GM23338 (cell line): Measurements from ENCODE around the gene PGC. TPM values are rescaled to one million over a fixed set of nuclear protein-coding genes. Genes with fewer than 3 reads are reported as not detected.

Source experiments
- ATAC-seq: fragments of 200-7000 bp; cut with Tn5 transposase; 3 replicates; pipeline ENCODE4 v1.9.1; 2020
- DNase-seq: peaks from one replicate; pipeline ENCODE4 v3.0.0-alpha.2; 2015; ENCODE audit warnings: low spot score
- H2AFZ ChIP-seq: fragments of 200-600 bp; sonication (generic); 2 replicates; pipeline ENCODE4 v1.8.0; 2016; ENCODE audit warnings: antibody characterized with exemption, mild to moderate bottlenecking, moderate library complexity
- H3F3A ChIP-seq: fragments of 200-600 bp; sonication (generic); replicated peaks from 2 replicates; pipeline ENCODE4 v1.8.0; 2017; ENCODE audit warnings: antibody characterized with exemption, mixed run types, low read depth
- H3K27ac ChIP-seq: fragments of 200-600 bp; sonication (generic); 2 replicates; pipeline ENCODE4 v1.6.1; 2016; ENCODE audit warnings: low read depth
- H3K27me3 ChIP-seq: fragments of 200-600 bp; sonication (generic); 2 replicates; pipeline ENCODE4 v1.8.0; 2016; ENCODE audit warnings: mild to moderate bottlenecking, mixed run types, moderate library complexity; ENCODE audit not compliant: insufficient read depth
- H3K36me3 ChIP-seq: fragments of 200-600 bp; sonication (generic); 2 replicates; pipeline ENCODE4 v1.8.0; 2016; ENCODE audit warnings: mild to moderate bottlenecking; ENCODE audit not compliant: insufficient read depth
- H3K4me1 ChIP-seq: fragments of 200-600 bp; sonication (generic); 2 replicates; pipeline ENCODE4 v1.8.0; 2016; ENCODE audit warnings: mild to moderate bottlenecking, moderate library complexity; ENCODE audit not compliant: insufficient read depth
- H3K4me2 ChIP-seq: fragments of 200-600 bp; sonication (generic); 2 replicates; pipeline ENCODE4 v1.7.1; 2017; ENCODE audit warnings: mixed run types
- H3K4me3 ChIP-seq: fragments of 200-600 bp; sonication (generic); 2 replicates; pipeline ENCODE4 v1.6.1; 2016; ENCODE audit warnings: mixed run types
- H3K79me2 ChIP-seq: fragments of 200-600 bp; sonication (generic); replicated peaks from 2 replicates; pipeline ENCODE4 v1.8.0; 2017; ENCODE audit warnings: mild to moderate bottlenecking; ENCODE audit not compliant: insufficient read depth
- H3K9me2 ChIP-seq: fragments of 200-600 bp; sonication (generic); 2 replicates; pipeline ENCODE4 v1.8.0; 2017; ENCODE audit not compliant: insufficient read depth
- H4K20me1 ChIP-seq: fragments of 200-600 bp; sonication (generic); replicated peaks from 2 replicates; pipeline ENCODE4 v1.8.0; 2017; ENCODE audit warnings: mild to moderate bottlenecking; ENCODE audit not compliant: insufficient read depth
- H3K27ac Mint-ChIP-seq: 2 replicates; pipeline ENCODE4 v1.8.0; 2020; ENCODE audit warnings: inconsistent platforms, mild to moderate bottlenecking, moderate library complexity, mixed read lengths
- H3K27me3 Mint-ChIP-seq: 3 replicates; pipeline ENCODE4 v1.8.0; 2022; ENCODE audit warnings: low read depth, mild to moderate bottlenecking, moderate library complexity, mixed read lengths, inconsistent platforms; ENCODE audit not compliant: insufficient read depth, poor library complexity
- H3K36me3 Mint-ChIP-seq: 3 replicates; pipeline ENCODE4 v1.8.0; 2021; ENCODE audit warnings: low read depth, mild to moderate bottlenecking, inconsistent platforms, moderate library complexity, mixed read lengths
- H3K4me1 Mint-ChIP-seq: 3 replicates; pipeline ENCODE4 v1.8.0; 2020; ENCODE audit warnings: mild to moderate bottlenecking, inconsistent platforms, mixed read lengths
- H3K4me3 Mint-ChIP-seq: 3 replicates; pipeline ENCODE4 v1.8.0; 2021; ENCODE audit warnings: moderate library complexity, mild to moderate bottlenecking, inconsistent platforms, mixed read lengths
- H3K9me3 Mint-ChIP-seq: 3 replicates; pipeline ENCODE4 v1.8.0; 2020; ENCODE audit warnings: moderate library complexity, mild to moderate bottlenecking, inconsistent platforms, mixed read lengths
- CREB1 ChIP-seq: fragments of 250-450 bp; sonication (Bioruptor Pico); IDR thresholded peaks from 2 replicates; pipeline ENCODE4 v1.5.0; 2020; ENCODE audit warnings: low read depth, mild to moderate bottlenecking, moderate library complexity
- CTCF ChIP-seq, 2 experiments: fragments of 200-600 bp in 1 of 2; sonication (generic) in 1 of 2; conservative IDR thresholded peaks; 2 replicates each; pipeline versions ENCODE4 v1.5.1 to v1.6.1; 2016 to 2017; ENCODE audit warnings: antibody characterized with exemption in 2 of 2, low read depth in 2 of 2, mild to moderate bottlenecking in 2 of 2, moderate library complexity in 1 of 2
- EZH2 ChIP-seq: fragments of 200-600 bp; sonication (generic); IDR thresholded peaks from one replicate; pipeline ENCODE4 v1.8.0; 2017; ENCODE audit warnings: antibody characterized with exemption, mild to moderate bottlenecking, low read depth; ENCODE audit not compliant: unreplicated experiment
- EZH2phosphoT487 ChIP-seq: fragments of 200-600 bp; sonication (generic); IDR thresholded peaks from one replicate; pipeline ENCODE4 v1.8.1; 2018; ENCODE audit warnings: antibody characterized with exemption; ENCODE audit not compliant: unreplicated experiment
- JUNB ChIP-seq: IDR thresholded peaks from one replicate; pipeline ENCODE4 v1.6.1; 2016; ENCODE audit warnings: antibody characterized with exemption; ENCODE audit not compliant: unreplicated experiment
- NANOG ChIP-seq: IDR thresholded peaks from 2 replicates; pipeline ENCODE4 v1.6.1; 2016; ENCODE audit warnings: antibody characterized with exemption, borderline replicate concordance
- POLR2AphosphoS5 ChIP-seq: IDR thresholded peaks from 2 replicates; pipeline ENCODE4 v1.6.1; 2016; ENCODE audit warnings: antibody characterized with exemption, low read depth
- REST ChIP-seq: IDR thresholded peaks from one replicate; pipeline ENCODE4 v1.6.1; 2018; ENCODE audit warnings: antibody characterized with exemption; ENCODE audit not compliant: unreplicated experiment
- STAT1 ChIP-seq: IDR thresholded peaks from one replicate; pipeline ENCODE4 v1.6.1; 2016; ENCODE audit warnings: antibody characterized with exemption; ENCODE audit not compliant: unreplicated experiment
- ZNF114 ChIP-seq: fragments of 250-450 bp; sonication (Bioruptor Pico); IDR thresholded peaks from 2 replicates; pipeline ENCODE4 v1.5.0; 2020; ENCODE audit warnings: mild to moderate bottlenecking, moderate library complexity
- ZNF331 ChIP-seq: fragments of 250-450 bp; sonication (Bioruptor Pico); IDR thresholded peaks from 2 replicates; pipeline ENCODE4 v1.5.0; 2020; ENCODE audit warnings: low read depth, mild to moderate bottlenecking, moderate library complexity
- ZNF462 ChIP-seq: fragments of 250-450 bp; sonication (Bioruptor Pico); IDR thresholded peaks from 2 replicates; pipeline ENCODE4 v1.5.0; 2020; ENCODE audit warnings: mild to moderate bottlenecking, moderate library complexity
- polyA plus RNA-seq: library from polyadenylated mRNA; unstranded; fragments of >200 nt; fragmentation: Nextera tagmentation; extraction: Ambion mirVana; gene quantifications from 2 replicates; pipeline ENCODE4 v1.2.1, GENCODE V29; 2016
- total RNA-seq: library from RNA; depleted of rRNA; stranded (reverse); fragments of >200 nt; shearing (Covaris generic); gene quantifications from 2 replicates; pipeline ENCODE4 v1.2.3, GENCODE V29; 2014
- TF ChIP-seq, protein P1 (sequence below): IDR thresholded peaks from 2 replicates; pipeline ENCODE4 v1.6.1; 2016; ENCODE audit warnings: antibody characterized with exemption

Gene PGC
- total and polyA plus RNA-seq, 2 experiments from 2014 or later: not detected

DNA sequence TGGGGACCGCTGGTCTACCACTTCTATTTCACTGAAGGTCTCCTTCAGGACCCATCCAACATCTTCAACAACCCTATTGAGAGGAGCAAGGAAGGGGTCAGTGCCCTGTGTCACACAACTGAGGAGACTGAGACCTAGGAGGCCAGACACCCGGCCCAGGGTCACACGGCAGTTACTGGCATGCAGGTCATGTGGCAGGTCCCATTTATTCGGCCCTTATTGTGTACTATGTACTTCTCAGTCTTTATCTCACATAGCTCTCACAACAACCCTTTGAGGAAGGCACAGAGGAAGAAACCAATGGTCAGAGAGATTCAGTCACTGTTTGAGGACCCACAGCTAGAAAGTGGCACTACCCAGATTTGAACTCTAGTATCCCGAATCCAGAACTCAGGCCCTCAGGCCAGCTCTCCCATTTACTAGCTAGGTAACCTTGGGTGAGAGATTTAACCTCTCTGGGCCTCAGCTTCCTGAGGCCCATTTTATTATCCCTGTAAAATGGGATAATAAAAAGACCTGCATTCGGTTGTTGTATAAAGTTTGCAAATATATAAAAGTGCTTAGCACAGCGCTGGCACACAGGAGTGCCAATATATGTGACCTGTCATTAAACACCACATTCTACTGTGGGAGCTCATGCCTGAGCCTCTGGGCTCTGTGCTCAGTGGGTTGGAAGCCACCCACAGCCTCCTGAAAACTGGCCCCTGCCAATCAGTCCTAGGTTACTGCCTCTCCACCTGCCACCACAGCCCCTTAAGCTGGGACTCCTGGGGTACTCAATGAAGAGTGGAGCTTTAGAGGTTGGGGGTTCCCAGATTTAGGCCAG, 27.5 kb downstream of the PGC start:
- H3K4me1 ChIP-seq: peaks cover 8% of the 10 kb centered on the region
- DNase-seq (no peak), ATAC-seq (no peak)
- no peak for TF ChIP-seq ZNF114
- TF ChIP-seq CTCF (conservative IDR thresholded peaks at IDR 0.05; ENCODE audit: low read depth in 2 of 2): no peak
- no peak for TF ChIP-seq ZNF462
- no peak for TF ChIP-seq NANOG
- no peak for TF ChIP-seq EZH2phosphoT487
- no peak for TF ChIP-seq EZH2
- no peak for TF ChIP-seq REST
- TF ChIP-seq POLR2AphosphoS5: no peak
- TF ChIP-seq, protein P1, sequence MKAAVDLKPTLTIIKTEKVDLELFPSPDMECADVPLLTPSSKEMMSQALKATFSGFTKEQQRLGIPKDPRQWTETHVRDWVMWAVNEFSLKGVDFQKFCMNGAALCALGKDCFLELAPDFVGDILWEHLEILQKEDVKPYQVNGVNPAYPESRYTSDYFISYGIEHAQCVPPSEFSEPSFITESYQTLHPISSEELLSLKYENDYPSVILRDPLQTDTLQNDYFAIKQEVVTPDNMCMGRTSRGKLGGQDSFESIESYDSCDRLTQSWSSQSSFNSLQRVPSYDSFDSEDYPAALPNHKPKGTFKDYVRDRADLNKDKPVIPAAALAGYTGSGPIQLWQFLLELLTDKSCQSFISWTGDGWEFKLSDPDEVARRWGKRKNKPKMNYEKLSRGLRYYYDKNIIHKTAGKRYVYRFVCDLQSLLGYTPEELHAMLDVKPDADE: no peak
- no peak for TF ChIP-seq ZNF331 (CRISPR knock-in tag)
- TF ChIP-seq CREB1 (CRISPR knock-in tag): no peak
- no peak for TF ChIP-seq STAT1
- TF ChIP-seq JUNB: no peak
- peaks cover 24% of the 10 kb centered on the region for H3K4me1 Mint-ChIP-seq
- no peak overlapping the region for H3K27ac ChIP-seq
- no peak overlapping the region for H3K4me3 Mint-ChIP-seq
- H3K9me2 ChIP-seq: no peaks in the 10 kb centered on the region
- H3K79me2 ChIP-seq: no peaks in the 10 kb centered on the region
- no peaks in the 10 kb centered on the region for H3K27me3 ChIP-seq
- no peaks in the 10 kb centered on the region for H3K9me3 Mint-ChIP-seq
- H3F3A ChIP-seq: no peaks in the 10 kb centered on the region
- no peak overlapping the region for H3K4me3 ChIP-seq
- no peaks in the 10 kb centered on the region for H3K36me3 ChIP-seq
- H2AFZ ChIP-seq: no peak overlapping the region
- H3K27ac Mint-ChIP-seq: no peak overlapping the region
- H3K27me3 Mint-ChIP-seq: peaks cover 3% of the 10 kb centered on the region
- H3K4me2 ChIP-seq: no peak overlapping the region
- no peaks in the 10 kb centered on the region for H3K36me3 Mint-ChIP-seq
- H4K20me1 ChIP-seq: no peaks in the 10 kb centered on the region
